GM13977 (cell line): ENCODE measurements around the gene TRAPPC2L.

Experiments
- DNase-seq: peaks from one replicate; pipeline ENCODE4 v3.0.0; 2012; ENCODE audit warnings: low spot score
- in situ Hi-C: fragments of 300-500 bp; cut with MboI; formaldehyde crosslinking; loops from one replicate; pipeline ENCODE4 v1.12.0; 2022; ENCODE audit warnings: low sequenced_read_pairs, low pct_unique_long_range_greater_than_20kb, mixed read lengths, inconsistent platforms; ENCODE audit not compliant: unreplicated experiment
- TF ChIP-seq, protein P1 (sequence below): IDR thresholded peaks from 2 replicates; pipeline ENCODE4 v1.5.1; 2012; ENCODE audit warnings: mild to moderate bottlenecking, control low read depth; ENCODE audit not compliant: insufficient read depth; ENCODE audit errors: extremely low read depth, missing control alignments

Gene TRAPPC2L

DNA sequence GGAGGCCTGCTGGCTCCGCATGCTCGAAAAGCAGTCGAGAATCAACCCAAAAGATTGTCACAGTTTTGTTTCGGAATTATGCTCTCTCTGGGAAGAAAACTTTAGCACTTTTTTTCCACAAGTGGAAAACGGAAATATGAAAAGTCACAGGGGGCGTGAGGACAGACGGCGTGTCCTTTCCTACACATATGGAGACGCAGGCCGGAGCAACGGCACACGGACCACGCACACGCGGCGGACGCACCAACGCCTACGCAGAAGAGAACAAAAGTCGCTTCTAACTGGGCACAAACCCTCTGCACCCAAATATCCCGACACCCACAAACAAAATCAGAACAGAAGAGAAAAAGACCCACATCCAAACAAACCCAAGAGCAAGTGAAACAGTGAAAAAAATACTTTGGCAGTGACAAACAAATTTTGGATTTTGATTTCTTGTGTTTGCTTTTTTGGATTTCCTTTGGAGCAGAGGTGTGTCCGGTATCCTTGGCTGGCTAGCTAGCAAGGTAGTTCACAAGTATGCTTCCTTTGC, 18.8 kb downstream of the TRAPPC2L start:
- in situ Hi-C loops: no loop called here

DNA sequence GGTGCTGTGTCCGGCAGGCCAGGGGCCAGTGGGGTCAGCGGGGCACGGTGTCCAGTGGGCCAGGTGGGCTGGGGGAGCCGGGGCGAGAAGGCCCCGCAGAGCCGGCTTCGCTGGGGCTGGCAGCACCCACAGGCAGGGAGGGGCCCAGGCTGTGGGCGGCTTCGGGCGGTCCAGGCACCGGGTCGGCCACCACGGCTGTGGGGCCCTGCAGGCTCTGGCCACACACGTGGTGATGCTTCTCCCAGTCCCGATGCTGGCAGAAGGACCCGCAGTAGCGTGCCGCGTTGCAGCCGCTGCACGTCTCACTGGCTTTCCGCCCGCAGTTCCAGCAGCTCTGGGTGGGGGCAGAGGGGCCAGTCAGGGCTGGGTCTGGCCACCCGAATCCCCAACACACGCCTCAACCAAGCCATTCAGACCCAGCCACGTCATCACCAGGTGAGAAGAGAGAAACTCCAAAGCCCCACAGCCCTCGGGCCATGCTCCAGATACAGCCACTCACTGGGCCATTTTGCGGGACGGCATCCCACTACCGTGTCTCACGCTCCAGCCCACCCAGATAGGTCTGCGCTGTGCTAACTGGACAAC, 20.1 kb downstream of the TRAPPC2L start:
- TF ChIP-seq, protein P1, sequence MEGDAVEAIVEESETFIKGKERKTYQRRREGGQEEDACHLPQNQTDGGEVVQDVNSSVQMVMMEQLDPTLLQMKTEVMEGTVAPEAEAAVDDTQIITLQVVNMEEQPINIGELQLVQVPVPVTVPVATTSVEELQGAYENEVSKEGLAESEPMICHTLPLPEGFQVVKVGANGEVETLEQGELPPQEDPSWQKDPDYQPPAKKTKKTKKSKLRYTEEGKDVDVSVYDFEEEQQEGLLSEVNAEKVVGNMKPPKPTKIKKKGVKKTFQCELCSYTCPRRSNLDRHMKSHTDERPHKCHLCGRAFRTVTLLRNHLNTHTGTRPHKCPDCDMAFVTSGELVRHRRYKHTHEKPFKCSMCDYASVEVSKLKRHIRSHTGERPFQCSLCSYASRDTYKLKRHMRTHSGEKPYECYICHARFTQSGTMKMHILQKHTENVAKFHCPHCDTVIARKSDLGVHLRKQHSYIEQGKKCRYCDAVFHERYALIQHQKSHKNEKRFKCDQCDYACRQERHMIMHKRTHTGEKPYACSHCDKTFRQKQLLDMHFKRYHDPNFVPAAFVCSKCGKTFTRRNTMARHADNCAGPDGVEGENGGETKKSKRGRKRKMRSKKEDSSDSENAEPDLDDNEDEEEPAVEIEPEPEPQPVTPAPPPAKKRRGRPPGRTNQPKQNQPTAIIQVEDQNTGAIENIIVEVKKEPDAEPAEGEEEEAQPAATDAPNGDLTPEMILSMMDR: no peak
- in situ Hi-C loops: no loop called here

More for the DNA sequence above, 18.8 kb downstream of the TRAPPC2L start:
- TF ChIP-seq, protein P1: no peak
- no peak for DNase-seq

DNA sequence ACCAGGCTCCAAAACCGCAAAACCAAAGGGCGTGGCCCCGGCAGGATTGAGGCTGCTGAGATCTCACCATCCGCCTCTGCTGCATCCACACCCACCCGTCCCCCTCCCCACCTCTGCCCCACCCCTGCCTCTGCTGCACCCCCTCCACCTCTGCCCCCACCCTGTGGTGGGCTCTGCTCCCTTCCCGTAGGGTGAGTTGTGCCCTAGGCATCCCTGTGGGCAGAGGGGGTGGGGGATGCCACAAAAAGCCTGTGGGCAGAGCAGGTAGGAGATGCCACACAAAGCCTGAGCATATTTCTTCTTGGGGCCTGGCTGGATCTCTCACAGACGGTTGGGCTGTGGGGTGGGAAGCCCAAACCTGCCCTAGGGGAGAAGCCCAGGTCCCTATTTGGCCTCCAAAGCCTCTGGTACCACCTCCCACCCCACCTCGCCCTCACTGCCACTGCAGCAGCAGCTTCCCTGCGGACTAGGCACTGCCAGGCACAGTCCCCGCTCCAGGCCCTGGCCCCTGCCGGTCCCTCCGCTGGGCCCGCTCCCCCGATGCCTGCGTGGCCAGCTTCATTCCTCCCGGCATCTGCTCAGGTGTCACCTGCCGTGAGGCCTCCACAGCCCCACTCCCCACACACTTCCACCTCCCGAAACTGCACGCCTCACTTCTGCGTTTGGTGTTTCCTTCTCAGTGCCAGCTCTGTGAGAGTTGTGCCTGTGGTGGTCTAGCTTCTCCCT, 20.8 kb downstream of the TRAPPC2L start:
- DNase-seq: no peak
- TF ChIP-seq, protein P1: no peak
- in situ Hi-C loops: no loop called here

More for the DNA sequence above, 20.1 kb downstream of the TRAPPC2L start:
- no peak for DNase-seq

DNA sequence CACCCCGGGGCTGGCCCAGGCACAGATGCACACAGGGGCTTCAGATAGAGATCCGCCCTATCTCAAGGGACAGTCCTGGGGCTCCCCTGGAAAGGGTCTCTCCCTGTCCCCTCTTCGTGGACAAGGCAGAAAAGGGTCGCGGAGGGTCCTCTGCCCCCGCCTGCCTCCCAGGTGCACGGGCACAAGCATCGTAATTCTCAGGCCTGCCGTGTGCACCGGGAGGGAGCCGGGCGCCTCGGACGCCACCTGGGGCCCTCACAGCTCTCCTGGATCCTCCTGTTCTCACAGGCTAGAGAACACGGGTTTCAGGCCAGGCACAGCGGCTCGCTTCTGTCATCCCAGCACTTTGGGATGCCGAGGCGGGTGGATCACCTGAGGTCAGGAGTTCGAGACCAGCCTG, 21.4 kb downstream of the TRAPPC2L start:
- no peak for DNase-seq
- in situ Hi-C loops: no loop called here
- TF ChIP-seq, protein P1: no peak

DNA sequence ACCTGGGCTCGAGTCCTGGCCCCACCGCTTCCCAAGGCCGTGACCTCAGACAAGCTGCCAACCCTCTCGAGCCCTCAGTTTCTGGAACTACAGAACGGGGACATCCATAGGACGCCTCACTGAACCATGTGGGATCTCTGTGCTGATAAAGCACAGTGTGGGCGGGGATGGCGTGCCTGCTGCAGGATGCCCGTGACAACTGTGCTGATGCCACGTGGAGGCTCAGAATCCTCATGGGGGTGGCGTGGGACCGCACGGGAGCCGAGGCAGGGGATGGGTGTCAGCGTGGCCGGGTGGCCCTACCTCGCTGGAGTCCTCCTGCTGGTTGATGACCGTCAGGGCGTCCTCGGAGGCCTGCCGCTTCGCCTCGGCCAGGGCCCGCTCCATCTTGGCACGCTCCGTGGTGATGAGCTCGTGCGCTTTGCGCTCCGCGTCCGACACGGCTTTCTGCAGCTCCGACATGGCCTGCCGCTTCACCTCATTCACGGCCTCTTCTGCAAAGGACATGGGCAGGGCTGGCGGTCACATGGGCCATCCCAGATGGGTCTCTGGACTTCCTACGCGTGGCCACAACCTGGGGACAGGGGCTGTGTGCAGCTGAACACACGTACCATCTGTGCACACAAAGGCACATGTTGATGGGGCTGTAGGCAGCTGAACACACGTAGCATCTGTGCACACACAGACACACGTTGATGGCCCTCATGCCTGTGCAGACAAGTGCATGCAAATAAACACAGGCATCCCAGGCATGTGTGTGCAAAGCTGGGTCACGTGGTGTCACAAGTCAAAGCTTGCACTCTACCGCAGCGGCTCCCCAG, 22.2 kb downstream of the TRAPPC2L start:
- in situ Hi-C loops: no loop called here
- TF ChIP-seq, protein P1: no peak
- DNase-seq: no peak

DNA sequence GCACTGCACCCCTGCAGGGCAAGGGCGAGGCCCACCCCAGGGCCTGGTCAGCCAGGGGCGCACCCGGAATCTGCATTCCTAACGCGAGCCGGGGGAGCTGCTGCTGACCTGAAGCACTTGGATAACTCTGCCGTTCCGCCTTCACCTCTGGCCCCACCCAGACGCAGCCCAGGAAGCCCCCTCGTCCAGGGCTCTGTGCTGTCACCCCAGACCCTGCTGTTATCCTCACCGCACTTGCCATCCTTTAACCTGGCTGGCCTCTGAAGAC, 22.8 kb downstream of the TRAPPC2L start:
- in situ Hi-C loops: no loop called here
- DNase-seq: no peak
- TF ChIP-seq, protein P1: no peak
